A673 (cell line): Measurements from ENCODE around the gene ZNF384.

Experiments
- EZH2 ChIP-seq: fragments of 200-600 bp; sonication (generic); IDR thresholded peaks from 2 replicates; pipeline ENCODE4 v1.6.1; 2017; ENCODE audit warnings: borderline replicate concordance, low read depth, mild to moderate bottlenecking, mixed read lengths, antibody characterized with exemption, low read length; ENCODE audit not compliant: poor library complexity, severe bottlenecking
- TF ChIP-seq, protein P1 (sequence below): fragments of 300-800, 200-600 bp; sonication (generic); conservative IDR thresholded peaks from 2 replicates; pipeline ENCODE4 v1.5.1; 2017; ENCODE audit warnings: low read depth, mild to moderate bottlenecking, antibody characterized with exemption, low read length, moderate library complexity, mixed read lengths

- no peak for TF ChIP-seq EZH2
- TF ChIP-seq, protein P1, sequence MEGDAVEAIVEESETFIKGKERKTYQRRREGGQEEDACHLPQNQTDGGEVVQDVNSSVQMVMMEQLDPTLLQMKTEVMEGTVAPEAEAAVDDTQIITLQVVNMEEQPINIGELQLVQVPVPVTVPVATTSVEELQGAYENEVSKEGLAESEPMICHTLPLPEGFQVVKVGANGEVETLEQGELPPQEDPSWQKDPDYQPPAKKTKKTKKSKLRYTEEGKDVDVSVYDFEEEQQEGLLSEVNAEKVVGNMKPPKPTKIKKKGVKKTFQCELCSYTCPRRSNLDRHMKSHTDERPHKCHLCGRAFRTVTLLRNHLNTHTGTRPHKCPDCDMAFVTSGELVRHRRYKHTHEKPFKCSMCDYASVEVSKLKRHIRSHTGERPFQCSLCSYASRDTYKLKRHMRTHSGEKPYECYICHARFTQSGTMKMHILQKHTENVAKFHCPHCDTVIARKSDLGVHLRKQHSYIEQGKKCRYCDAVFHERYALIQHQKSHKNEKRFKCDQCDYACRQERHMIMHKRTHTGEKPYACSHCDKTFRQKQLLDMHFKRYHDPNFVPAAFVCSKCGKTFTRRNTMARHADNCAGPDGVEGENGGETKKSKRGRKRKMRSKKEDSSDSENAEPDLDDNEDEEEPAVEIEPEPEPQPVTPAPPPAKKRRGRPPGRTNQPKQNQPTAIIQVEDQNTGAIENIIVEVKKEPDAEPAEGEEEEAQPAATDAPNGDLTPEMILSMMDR, result no peak
Measured at GRCh38 chr12:6652391-6652790, 36.8 kb downstream of the ZNF384 start.
